GM23338 (cell line): ENCODE measurements around the gene NPVF. TPM values are rescaled to one million over a fixed set of nuclear protein-coding genes. Genes with fewer than 3 reads are reported as not detected.

Experiments used
- EZH2 ChIP-seq: fragments of 200-600 bp; sonication (generic); IDR thresholded peaks from one replicate; pipeline ENCODE4 v1.8.0; 2017; ENCODE audit warnings: antibody characterized with exemption, mild to moderate bottlenecking, low read depth; ENCODE audit not compliant: unreplicated experiment
- EZH2phosphoT487 ChIP-seq: fragments of 200-600 bp; sonication (generic); IDR thresholded peaks from one replicate; pipeline ENCODE4 v1.8.1; 2018; ENCODE audit warnings: antibody characterized with exemption; ENCODE audit not compliant: unreplicated experiment
- JUNB ChIP-seq: IDR thresholded peaks from one replicate; pipeline ENCODE4 v1.6.1; 2016; ENCODE audit warnings: antibody characterized with exemption; ENCODE audit not compliant: unreplicated experiment
- NANOG ChIP-seq: IDR thresholded peaks from 2 replicates; pipeline ENCODE4 v1.6.1; 2016; ENCODE audit warnings: antibody characterized with exemption, borderline replicate concordance
- STAT1 ChIP-seq: IDR thresholded peaks from one replicate; pipeline ENCODE4 v1.6.1; 2016; ENCODE audit warnings: antibody characterized with exemption; ENCODE audit not compliant: unreplicated experiment
- ZNF331 ChIP-seq: fragments of 250-450 bp; sonication (Bioruptor Pico); IDR thresholded peaks from 2 replicates; pipeline ENCODE4 v1.5.0; 2020; ENCODE audit warnings: low read depth, mild to moderate bottlenecking, moderate library complexity
- polyA plus RNA-seq: library from polyadenylated mRNA; unstranded; fragments of >200 nt; fragmentation: Nextera tagmentation; extraction: Ambion mirVana; gene quantifications from 2 replicates; pipeline ENCODE4 v1.2.1, GENCODE V29; 2016
- total RNA-seq: library from RNA; depleted of rRNA; stranded (reverse); fragments of >200 nt; shearing (Covaris generic); gene quantifications from 2 replicates; pipeline ENCODE4 v1.2.3, GENCODE V29; 2014
- TF ChIP-seq, protein P1 (sequence below): fragments of 250-450 bp; sonication (Bioruptor Pico); IDR thresholded peaks from 2 replicates; pipeline ENCODE4 v1.5.0; 2020; ENCODE audit warnings: mild to moderate bottlenecking, moderate library complexity
- TF ChIP-seq, protein P2 (sequence below): IDR thresholded peaks from 2 replicates; pipeline ENCODE4 v1.6.1; 2016; ENCODE audit warnings: antibody characterized with exemption
- TF ChIP-seq, protein P3 (sequence below): IDR thresholded peaks from one replicate; pipeline ENCODE4 v1.6.1; 2018; ENCODE audit warnings: antibody characterized with exemption; ENCODE audit not compliant: unreplicated experiment

NPVF gene
- total and polyA plus RNA-seq, 2 experiments from 2014 or later = not detected

DNA sequence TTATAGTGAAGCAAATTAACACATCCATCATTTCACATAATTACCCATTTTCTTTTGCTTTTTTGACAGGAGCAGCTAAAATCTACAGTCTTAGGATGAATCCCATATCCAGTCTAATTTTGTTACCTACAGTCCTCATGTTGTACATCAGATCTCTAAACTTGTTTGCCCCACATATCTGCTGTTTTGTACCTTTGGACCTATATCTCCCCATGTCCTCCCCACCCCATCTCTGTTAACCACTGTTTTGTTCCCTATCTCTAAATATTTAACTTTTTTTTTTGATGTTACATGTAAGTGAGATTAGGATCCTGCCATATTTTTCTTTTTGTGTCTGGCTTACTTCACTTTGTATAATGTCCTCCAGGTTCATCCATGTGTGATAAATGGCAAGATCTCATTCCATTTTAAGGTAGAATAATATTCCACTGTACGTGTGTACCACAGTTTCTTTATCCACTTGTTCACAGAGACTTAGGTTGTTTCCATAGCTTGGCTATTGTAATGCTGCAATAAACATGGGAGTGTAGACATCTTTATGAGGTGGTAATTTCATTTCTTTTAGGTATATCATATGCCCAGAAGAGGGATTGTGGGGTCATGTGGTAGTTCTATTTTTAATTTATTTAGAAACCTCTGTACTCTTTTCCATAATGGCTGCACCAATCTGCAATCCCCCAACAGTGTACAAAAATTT, 19.6 kb downstream of the NPVF start (continued):
- TF ChIP-seq, protein P1, sequence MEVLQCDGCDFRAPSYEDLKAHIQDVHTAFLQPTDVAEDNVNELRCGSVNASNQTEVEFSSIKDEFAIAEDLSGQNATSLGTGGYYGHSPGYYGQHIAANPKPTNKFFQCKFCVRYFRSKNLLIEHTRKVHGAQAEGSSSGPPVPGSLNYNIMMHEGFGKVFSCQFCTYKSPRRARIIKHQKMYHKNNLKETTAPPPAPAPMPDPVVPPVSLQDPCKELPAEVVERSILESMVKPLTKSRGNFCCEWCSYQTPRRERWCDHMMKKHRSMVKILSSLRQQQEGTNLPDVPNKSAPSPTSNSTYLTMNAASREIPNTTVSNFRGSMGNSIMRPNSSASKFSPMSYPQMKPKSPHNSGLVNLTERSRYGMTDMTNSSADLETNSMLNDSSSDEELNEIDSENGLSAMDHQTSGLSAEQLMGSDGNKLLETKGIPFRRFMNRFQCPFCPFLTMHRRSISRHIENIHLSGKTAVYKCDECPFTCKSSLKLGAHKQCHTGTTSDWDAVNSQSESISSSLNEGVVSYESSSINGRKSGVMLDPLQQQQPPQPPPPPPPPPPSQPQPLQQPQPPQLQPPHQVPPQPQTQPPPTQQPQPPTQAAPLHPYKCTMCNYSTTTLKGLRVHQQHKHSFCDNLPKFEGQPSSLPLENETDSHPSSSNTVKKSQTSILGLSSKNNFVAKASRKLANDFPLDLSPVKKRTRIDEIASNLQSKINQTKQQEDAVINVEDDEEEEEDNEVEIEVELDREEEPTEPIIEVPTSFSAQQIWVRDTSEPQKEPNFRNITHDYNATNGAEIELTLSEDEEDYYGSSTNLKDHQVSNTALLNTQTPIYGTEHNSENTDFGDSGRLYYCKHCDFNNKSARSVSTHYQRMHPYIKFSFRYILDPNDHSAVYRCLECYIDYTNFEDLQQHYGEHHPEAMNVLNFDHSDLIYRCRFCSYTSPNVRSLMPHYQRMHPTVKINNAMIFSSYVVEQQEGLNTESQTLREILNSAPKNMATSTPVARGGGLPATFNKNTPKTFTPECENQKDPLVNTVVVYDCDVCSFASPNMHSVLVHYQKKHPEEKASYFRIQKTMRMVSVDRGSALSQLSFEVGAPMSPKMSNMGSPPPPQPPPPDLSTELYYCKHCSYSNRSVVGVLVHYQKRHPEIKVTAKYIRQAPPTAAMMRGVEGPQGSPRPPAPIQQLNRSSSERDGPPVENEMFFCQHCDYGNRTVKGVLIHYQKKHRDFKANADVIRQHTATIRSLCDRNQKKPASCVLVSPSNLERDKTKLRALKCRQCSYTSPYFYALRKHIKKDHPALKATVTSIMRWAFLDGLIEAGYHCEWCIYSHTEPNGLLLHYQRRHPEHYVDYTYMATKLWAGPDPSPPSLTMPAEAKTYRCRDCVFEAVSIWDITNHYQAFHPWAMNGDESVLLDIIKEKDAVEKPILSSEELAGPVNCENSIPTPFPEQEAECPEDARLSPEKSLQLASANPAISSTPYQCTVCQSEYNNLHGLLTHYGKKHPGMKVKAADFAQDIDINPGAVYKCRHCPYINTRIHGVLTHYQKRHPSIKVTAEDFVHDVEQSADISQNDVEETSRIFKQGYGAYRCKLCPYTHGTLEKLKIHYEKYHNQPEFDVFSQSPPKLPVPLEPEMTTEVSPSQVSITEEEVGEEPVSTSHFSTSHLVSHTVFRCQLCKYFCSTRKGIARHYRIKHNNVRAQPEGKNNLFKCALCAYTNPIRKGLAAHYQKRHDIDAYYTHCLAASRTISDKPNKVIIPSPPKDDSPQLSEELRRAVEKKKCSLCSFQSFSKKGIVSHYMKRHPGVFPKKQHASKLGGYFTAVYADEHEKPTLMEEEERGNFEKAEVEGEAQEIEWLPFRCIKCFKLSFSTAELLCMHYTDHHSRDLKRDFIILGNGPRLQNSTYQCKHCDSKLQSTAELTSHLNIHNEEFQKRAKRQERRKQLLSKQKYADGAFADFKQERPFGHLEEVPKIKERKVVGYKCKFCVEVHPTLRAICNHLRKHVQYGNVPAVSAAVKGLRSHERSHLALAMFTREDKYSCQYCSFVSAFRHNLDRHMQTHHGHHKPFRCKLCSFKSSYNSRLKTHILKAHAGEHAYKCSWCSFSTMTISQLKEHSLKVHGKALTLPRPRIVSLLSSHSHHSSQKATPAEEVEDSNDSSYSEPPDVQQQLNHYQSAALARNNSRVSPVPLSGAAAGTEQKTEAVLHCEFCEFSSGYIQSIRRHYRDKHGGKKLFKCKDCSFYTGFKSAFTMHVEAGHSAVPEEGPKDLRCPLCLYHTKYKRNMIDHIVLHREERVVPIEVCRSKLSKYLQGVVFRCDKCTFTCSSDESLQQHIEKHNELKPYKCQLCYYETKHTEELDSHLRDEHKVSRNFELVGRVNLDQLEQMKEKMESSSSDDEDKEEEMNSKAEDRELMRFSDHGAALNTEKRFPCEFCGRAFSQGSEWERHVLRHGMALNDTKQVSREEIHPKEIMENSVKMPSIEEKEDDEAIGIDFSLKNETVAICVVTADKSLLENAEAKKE (CRISPR knock-in tag) = no peak
- no peak for TF ChIP-seq EZH2phosphoT487
- no peak for TF ChIP-seq ZNF331 (CRISPR knock-in tag)
- TF ChIP-seq, protein P2, sequence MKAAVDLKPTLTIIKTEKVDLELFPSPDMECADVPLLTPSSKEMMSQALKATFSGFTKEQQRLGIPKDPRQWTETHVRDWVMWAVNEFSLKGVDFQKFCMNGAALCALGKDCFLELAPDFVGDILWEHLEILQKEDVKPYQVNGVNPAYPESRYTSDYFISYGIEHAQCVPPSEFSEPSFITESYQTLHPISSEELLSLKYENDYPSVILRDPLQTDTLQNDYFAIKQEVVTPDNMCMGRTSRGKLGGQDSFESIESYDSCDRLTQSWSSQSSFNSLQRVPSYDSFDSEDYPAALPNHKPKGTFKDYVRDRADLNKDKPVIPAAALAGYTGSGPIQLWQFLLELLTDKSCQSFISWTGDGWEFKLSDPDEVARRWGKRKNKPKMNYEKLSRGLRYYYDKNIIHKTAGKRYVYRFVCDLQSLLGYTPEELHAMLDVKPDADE = no peak
- TF ChIP-seq STAT1 = no peak
- no peak for TF ChIP-seq EZH2
- no peak for TF ChIP-seq JUNB
- TF ChIP-seq NANOG = no peak
- TF ChIP-seq, protein P3, sequence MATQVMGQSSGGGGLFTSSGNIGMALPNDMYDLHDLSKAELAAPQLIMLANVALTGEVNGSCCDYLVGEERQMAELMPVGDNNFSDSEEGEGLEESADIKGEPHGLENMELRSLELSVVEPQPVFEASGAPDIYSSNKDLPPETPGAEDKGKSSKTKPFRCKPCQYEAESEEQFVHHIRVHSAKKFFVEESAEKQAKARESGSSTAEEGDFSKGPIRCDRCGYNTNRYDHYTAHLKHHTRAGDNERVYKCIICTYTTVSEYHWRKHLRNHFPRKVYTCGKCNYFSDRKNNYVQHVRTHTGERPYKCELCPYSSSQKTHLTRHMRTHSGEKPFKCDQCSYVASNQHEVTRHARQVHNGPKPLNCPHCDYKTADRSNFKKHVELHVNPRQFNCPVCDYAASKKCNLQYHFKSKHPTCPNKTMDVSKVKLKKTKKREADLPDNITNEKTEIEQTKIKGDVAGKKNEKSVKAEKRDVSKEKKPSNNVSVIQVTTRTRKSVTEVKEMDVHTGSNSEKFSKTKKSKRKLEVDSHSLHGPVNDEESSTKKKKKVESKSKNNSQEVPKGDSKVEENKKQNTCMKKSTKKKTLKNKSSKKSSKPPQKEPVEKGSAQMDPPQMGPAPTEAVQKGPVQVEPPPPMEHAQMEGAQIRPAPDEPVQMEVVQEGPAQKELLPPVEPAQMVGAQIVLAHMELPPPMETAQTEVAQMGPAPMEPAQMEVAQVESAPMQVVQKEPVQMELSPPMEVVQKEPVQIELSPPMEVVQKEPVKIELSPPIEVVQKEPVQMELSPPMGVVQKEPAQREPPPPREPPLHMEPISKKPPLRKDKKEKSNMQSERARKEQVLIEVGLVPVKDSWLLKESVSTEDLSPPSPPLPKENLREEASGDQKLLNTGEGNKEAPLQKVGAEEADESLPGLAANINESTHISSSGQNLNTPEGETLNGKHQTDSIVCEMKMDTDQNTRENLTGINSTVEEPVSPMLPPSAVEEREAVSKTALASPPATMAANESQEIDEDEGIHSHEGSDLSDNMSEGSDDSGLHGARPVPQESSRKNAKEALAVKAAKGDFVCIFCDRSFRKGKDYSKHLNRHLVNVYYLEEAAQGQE = no peak
